Measurements from ENCODE around the gene GLDC.

DNA sequence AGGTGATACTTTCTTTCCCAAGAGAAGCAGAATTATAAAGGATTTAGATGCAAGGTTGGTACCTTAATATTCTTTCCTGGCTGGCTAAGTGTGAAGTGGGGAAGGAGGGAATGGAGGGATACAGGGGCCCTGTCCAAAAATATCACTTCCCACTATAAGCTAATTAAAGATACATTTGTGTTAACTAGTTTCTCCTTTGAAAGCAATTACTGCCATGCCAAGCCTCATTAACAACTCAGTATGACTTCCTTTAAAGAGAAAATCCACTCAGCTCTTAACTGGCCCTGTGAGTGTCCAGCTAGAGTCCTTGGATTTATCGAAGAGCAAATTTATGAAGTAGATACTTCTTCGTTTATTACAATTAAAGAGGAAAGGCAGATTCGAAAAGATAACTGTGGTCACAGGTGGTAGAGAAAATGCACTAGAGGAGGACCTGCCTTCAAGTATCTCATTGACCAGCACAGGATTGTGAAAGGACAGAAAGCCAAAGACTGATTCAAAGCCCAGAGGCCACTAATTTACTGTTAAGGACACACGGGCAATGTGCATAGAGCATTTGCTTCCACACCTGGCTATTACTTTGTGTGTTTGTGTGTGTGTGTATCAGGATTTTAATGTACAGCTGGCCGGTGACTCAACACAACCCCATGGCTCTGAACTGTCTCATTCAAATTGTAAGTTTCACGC is 11.2 kb upstream of the GLDC start:
- TF ChIP-seq, protein P1, sequence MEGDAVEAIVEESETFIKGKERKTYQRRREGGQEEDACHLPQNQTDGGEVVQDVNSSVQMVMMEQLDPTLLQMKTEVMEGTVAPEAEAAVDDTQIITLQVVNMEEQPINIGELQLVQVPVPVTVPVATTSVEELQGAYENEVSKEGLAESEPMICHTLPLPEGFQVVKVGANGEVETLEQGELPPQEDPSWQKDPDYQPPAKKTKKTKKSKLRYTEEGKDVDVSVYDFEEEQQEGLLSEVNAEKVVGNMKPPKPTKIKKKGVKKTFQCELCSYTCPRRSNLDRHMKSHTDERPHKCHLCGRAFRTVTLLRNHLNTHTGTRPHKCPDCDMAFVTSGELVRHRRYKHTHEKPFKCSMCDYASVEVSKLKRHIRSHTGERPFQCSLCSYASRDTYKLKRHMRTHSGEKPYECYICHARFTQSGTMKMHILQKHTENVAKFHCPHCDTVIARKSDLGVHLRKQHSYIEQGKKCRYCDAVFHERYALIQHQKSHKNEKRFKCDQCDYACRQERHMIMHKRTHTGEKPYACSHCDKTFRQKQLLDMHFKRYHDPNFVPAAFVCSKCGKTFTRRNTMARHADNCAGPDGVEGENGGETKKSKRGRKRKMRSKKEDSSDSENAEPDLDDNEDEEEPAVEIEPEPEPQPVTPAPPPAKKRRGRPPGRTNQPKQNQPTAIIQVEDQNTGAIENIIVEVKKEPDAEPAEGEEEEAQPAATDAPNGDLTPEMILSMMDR (IDR thresholded peaks at IDR 0.05; ENCODE audit: low read depth, low read length): no peak
- no peak for TF ChIP-seq EZH2phosphoT487 (IDR thresholded peaks at IDR 0.05; ENCODE audit: low read depth)

Data from OCI-LY3 (cell line).